Esophagus (tissue), 2 donors: ENCODE results near the gene A2ML1. TPM values are rescaled to one million over a fixed set of nuclear protein-coding genes. Genes with fewer than 3 reads are reported as not detected.
A peak's percentile ranks its signal among the peaks of the same experiment; 100 is the strongest.
"Not testable (repeated sequence)": the region's sequence is repeated elsewhere in the genome, so short reads cannot be mapped to it uniquely, and the experiment has no call there.

Experiments used
- H3K27ac ChIP-seq, 2 donors: one replicate each; pipeline ENCODE4 v1.5.1; 2013; ENCODE audit warnings: low read depth in 2 of 2, mild to moderate bottlenecking in 2 of 2, inconsistent platforms in 1 of 2, low read length in 1 of 2, moderate library complexity in 1 of 2
- H3K27me3 ChIP-seq, 2 donors: one replicate each; pipeline ENCODE4 v1.6.1; 2013; ENCODE audit warnings: low read length in 2 of 2, control low read depth in 1 of 2, mild to moderate bottlenecking in 1 of 2; ENCODE audit not compliant: insufficient read depth in 2 of 2, control insufficient read depth in 1 of 2
- H3K36me3 ChIP-seq, 2 donors: one replicate each; pipeline ENCODE4 v1.6.1; 2013; ENCODE audit warnings: low read length in 1 of 2; ENCODE audit not compliant: control insufficient read depth in 2 of 2, insufficient read depth in 2 of 2
- H3K4me1 ChIP-seq, 2 donors: one replicate each; pipeline ENCODE4 v1.6.1; 2013; ENCODE audit warnings: low read length in 1 of 2; ENCODE audit not compliant: control insufficient read depth in 2 of 2, insufficient read depth in 2 of 2
- H3K4me3 ChIP-seq, 2 donors: one replicate each; pipeline ENCODE4 v1.5.1; 2013; ENCODE audit warnings: low read length in 2 of 2, mild to moderate bottlenecking in 2 of 2, low read depth in 1 of 2, moderate library complexity in 1 of 2
- H3K9me3 ChIP-seq, 2 donors: one replicate each; pipeline ENCODE4 v1.6.1; 2013; ENCODE audit warnings: mild to moderate bottlenecking in 2 of 2, low read depth in 1 of 2, low read length in 1 of 2, moderate library complexity in 1 of 2; ENCODE audit not compliant: control insufficient read depth in 2 of 2, insufficient read depth in 1 of 2
- WGBS, 2 donors: extraction: QIAGEN DNeasy Blood & Tissue Kit; methylation state at CpG; one replicate each; pipeline ENCODE4 v1.1.7; 2013; 5-methylcytosine and 5-hydroxymethylcytosine counted together
- polyA plus RNA-seq, 2 donors: library from polyadenylated mRNA; stranded (reverse); fragments of 200-250 nt; gene quantifications; one replicate each; pipeline ENCODE4 v1.2.3, GENCODE V29; 2013
- donor health status: healthy with polysubstance abuse.
- donor health status: Bipolar disorder and iron deficiency.

A2ML1 gene
- polyA plus RNA-seq, result 100 to 1,000 TPM; 477 to 614 TPM

DNA sequence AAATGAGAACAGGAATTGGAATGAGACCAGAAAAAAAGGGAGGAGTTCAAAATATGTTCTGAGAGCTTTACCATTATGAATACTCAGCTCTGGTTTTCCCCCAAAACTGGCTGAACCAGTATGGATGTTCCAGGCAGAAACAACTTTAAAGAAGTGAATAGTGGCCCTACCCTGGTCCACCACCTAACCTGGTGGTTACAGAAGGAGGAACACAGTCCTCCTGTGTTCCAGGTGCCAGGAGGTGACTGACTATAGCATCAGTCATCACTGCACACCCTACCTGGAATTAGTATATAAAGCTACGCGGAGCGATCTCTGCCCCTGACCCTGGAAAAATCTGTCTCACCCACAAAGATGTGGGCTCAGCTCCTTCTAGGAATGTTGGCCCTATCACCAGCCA, at the start of gene A2ML1:
TSS of gene A2ML1 (plus strand) at position 324 of the 400 bp plus-strand sequence. CDS start at position 355, 31 bp downstream.
- Histone ChIP-seq H3K27me3 (no peaks in the 10 kb centered on the region), H3K27ac (peak within 1 kb of the TSS; percentile 84 to 94), H3K4me3 (peak within 1 kb of the TSS; percentile 44 to 81), H3K36me3 (no peaks in the 10 kb centered on the region), H3K9me3 (no peaks in the 10 kb centered on the region), H3K4me1 (peaks cover 0 to 5% of the 10 kb centered on the region in 2 donors)
- 58 to 74% methylated on average over 3 of the region's 3 CpGs for WGBS, 2 donors

DNA sequence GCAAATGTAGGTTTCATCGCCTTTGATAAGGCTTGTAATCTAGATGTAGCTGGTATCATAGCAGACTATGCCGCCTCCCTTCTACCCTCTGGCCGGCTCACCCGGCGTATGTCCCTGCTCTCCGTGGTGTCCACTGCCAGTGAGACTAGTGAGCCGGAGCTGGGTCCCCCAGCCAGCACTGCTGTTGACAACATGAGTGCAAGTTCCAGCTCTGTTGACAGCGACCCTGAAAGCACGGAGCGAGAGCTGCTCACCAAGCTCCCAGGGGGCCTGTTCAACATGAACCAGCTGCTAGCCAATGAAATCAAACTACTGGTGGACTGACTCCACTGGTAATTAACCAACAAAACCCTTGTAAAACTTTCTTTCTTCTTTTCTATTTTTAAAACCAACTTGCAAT, 49.0 kb upstream of the A2ML1 start:
- Histone ChIP-seq H3K4me3 (no peak overlapping the region), H3K9me3 (no peaks in the 10 kb centered on the region), H3K27me3 (no peaks in the 10 kb centered on the region), H3K27ac (no peak overlapping the region), H3K4me1 (no peaks in the 10 kb centered on the region), H3K36me3 (peaks cover 0 to 2% of the 10 kb centered on the region in 2 donors)
- WGBS, 2 donors, result 81 to 87% methylated on average over 10 of the region's 10 CpGs

DNA sequence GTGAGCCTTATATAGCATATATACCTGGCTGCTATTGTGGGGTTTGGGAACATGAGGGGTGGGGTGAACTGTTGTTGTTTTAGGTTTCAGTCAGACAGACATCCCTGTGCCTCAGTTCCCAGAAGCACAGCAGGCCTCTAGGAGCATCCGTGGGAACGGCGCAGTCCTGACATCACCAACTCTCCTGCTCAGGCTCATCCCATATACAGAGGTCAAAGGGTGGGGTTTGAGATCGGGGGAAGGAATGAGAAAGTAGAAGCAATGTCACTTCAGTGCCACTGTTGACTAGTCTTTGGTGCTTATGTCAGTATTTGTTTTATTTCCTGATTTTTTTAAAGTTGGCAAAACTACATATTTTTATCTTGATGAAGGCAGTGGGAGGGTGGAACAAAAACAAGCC, 43.1 kb upstream of the A2ML1 start:
- H3K36me3 ChIP-seq, result no peaks in the 10 kb centered on the region
- H3K4me3 ChIP-seq, result no peak overlapping the region
- H3K9me3 ChIP-seq, result no peaks in the 10 kb centered on the region
- no peaks in the 10 kb centered on the region for H3K27me3 ChIP-seq
- WGBS, 2 donors, result 86 to 91% methylated on average over 4 of the region's 4 CpGs
- H3K27ac ChIP-seq, result no peak overlapping the region
- H3K4me1 ChIP-seq, result no peaks in the 10 kb centered on the region

DNA sequence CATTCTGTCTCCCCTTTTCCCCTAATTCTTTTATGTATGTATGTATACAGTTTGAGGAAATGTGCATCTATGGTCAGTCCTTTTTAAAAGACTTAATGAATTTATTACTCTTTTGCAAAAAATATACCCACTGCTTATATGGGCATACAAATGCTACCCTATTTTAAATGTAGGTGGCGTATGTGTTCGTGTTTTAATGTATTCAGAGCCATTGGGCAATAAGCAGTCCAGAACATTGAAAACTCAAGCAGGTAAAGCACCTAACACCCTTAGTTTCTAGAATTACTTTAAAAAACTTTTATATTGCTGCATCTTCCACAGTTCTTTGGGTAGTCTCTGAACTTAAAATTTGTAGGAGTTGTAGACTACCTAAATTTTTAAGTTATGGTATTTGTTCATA, 42.6 kb upstream of the A2ML1 start:
- H3K27ac ChIP-seq, result no peak overlapping the region
- no peaks in the 10 kb centered on the region for H3K36me3 ChIP-seq
- H3K27me3 ChIP-seq, result no peaks in the 10 kb centered on the region
- 76 to 87% methylated on average over 2 of the region's 2 CpGs for WGBS, 2 donors
- no peak overlapping the region for H3K4me3 ChIP-seq
- H3K9me3 ChIP-seq, result no peaks in the 10 kb centered on the region
- no peaks in the 10 kb centered on the region for H3K4me1 ChIP-seq

DNA sequence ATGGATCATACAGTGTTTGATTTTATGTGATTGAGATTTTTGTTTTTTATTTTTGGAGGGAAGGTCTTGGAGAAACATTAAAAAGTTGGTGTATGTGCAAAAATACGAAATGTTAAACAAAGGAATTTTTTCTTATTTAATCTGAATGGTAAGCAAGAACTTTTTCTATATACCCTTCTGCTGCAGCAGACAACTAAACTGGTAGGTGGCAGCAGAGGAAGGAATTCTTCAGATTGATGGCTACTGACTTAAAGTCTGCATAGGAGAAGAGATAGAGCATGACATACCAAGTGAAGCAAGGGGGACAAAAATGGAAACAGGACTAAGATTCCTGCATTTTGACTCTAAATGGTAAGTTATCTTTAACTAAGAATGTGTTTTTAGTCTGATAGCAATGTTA, 42.0 kb upstream of the A2ML1 start:
- Histone ChIP-seq H3K27me3 (no peaks in the 10 kb centered on the region), H3K4me1 (no peaks in the 10 kb centered on the region), H3K4me3 (no peak overlapping the region), H3K9me3 (no peaks in the 10 kb centered on the region), H3K36me3 (no peaks in the 10 kb centered on the region), H3K27ac (no peak overlapping the region)
- 53 to 70% methylated on average over 1 of the region's 1 CpG for WGBS, 2 donors

DNA sequence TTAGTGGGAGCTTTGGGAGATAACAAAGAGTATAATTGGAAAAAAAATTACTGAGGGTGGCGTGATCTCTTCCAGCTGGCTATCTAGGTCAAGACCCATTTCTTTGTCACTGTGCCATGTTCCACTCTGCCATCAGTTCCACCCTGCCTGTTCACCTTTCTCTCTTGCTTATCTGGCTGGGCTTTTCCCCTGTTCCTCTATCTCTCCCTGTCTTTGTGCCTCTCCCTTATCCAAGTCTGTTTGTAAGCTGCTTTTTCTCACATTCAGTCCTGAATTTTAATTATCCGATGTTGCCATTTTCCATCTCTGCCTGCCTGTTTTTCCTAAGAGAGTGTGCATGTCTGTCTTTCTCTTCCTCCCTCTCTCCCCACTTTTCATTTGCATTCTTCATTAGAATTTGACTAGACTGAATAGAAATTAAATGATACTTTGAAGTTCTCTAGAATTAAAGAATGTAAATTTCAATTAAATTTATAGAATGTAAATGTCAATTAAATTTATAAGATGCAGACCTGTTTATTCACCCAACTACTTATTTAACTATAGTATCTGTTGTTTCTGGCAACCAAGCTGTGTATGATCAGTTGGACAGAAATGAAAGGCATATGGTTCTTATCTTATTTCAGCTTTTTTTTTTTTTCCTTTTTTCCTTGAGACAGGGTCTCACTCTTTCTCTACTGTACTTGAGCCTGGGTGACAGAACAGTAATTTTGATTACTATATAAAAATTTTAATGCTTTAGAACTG, 40.9 kb upstream of the A2ML1 start:
- no peak overlapping the region for H3K4me3 ChIP-seq
- WGBS, 2 donors, result 64 to 84% methylated on average over 2 of the region's 2 CpGs
- H3K4me1 ChIP-seq, result no peaks in the 10 kb centered on the region
- H3K36me3 ChIP-seq, result no peaks in the 10 kb centered on the region
- H3K9me3 ChIP-seq, result no peaks in the 10 kb centered on the region
- H3K27ac ChIP-seq, result no peak overlapping the region
- H3K27me3 ChIP-seq, result no peaks in the 10 kb centered on the region

DNA sequence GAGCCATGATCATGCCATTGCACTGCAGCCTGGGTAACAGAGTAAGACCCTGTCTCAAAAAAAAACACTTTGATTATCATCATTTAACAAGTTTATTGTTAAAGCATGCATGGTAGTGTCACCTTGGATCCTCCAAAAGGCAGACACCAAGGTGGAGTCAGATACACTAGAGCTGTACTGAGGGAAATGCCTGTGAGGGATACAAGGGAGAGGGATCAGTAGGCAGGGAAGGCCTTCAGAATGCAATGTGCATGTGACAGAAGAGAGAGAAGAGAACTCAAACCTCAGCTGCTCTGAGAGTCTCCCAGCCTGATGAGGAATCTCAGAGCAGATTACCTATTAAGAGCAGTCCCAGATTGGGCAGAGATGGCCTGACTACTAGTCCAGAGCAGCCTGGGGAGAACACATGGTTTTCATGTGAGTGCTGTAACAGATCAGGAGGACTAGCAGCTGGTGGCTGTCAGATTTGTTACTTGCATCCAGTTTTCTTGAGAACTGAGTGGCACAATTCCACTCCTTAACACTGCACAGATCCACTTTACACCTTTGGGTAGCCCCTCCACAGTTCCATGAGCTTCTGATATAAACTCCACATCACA, 38.0 kb upstream of the A2ML1 start:
- H3K9me3 ChIP-seq, result no peaks in the 10 kb centered on the region
- no peaks in the 10 kb centered on the region for H3K27me3 ChIP-seq
- H3K36me3 ChIP-seq, result no peaks in the 10 kb centered on the region
- no peaks in the 10 kb centered on the region for H3K4me1 ChIP-seq
- H3K27ac ChIP-seq, result no peak overlapping the region
- H3K4me3 ChIP-seq, result no peak overlapping the region

DNA sequence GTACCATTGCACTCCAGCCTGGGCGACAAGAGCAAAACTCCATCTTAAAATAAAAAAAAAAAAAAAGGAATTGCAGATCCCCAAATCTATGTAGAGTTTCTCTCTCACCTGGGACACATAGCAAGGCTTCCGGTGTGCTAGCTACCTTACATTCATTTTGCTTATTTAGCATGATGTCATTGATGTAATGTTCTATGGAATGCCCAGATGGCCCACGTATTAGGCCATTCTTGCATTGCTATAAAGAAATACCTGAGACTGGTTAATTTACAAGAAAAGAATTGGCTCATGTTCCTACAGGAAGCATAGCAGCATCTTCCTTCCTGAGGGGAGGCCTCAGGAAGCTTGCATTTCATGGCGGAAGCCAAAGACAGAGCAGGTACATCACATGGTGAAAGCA, 36.9 kb upstream of the A2ML1 start:
- 85 to 88% methylated on average over 3 to 4 of the region's 4 CpGs for WGBS, 2 donors
- Histone ChIP-seq H3K27me3 (no peaks in the 10 kb centered on the region), H3K4me1 (no peaks in the 10 kb centered on the region), H3K36me3 (no peaks in the 10 kb centered on the region), H3K4me3 (no peak overlapping the region), H3K9me3 (no peaks in the 10 kb centered on the region), H3K27ac (no peak overlapping the region)

DNA sequence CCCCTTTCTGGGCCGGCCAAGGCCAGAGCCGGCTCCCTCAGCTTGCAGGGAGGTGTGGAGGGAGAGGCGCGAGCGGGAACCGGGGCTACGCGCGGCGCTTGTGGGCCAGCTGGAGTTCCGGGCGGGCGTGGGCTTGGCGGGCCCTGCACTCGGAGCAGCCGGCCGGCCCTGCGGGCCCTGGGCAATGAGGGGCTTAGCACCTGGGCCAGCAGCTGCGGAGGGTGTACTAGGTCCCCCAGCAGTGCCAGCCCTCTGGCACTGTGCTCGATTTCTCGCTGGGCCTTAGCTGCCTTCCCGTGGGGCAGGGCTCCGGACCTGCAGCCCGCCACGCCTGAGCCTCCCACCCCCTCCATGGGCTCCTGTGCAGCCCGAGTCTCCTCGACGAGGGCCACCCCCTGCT, 35.2 kb upstream of the A2ML1 start:
- not testable (repeated sequence) for H3K9me3 ChIP-seq, H3K4me3 ChIP-seq, H3K36me3 ChIP-seq, H3K27me3 ChIP-seq, H3K4me1 ChIP-seq, H3K27ac ChIP-seq
- WGBS, 2 donors, result 96% methylated on average over 17 to 28 of the region's 28 CpGs

DNA sequence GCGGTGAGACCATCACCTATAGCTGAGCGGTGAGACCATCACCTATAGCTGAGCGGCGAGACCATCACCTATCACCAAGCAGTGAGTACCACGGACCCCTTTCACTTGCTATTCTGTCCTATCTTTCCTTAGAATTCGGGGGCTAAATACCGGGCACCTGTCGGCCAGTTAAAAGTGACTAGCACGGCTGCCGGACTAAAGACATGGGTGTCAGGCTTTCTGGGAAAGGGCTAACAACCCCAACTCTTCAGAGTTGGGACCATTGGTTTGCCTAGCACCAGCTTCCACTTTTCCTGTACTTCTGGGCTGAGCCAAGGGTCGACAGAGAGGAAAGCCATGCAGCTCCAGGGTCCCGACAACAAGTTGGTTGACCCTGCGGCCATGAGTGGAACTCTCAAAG, 33.7 kb upstream of the A2ML1 start:
- H3K4me1 ChIP-seq, H3K27me3 ChIP-seq, H3K9me3 ChIP-seq, H3K36me3 ChIP-seq, H3K4me3 ChIP-seq, H3K27ac ChIP-seq: not testable (repeated sequence)
- WGBS, 2 donors, result 75 to 78% methylated on average over 13 of the region's 13 CpGs
